CD14-positive monocyte (primary cell): ENCODE data around the gene DNAJB5. TPM values are rescaled to one million over a fixed set of nuclear protein-coding genes. Genes with fewer than 3 reads are reported as not detected.

Experiments
- DNase-seq, 3 donors: peaks; one replicate each; pipeline ENCODE4 v3.0.0-alpha.2; 2011 to 2022
- H2AFZ ChIP-seq: 2 replicates; pipeline ENCODE4 v1.6.0; 2012; ENCODE audit warnings: mild to moderate bottlenecking, low read depth, low read length, inconsistent platforms; ENCODE audit not compliant: insufficient read depth, poor library complexity, severe bottlenecking
- H3K27ac ChIP-seq, 2 donors: 1 replicate in 1 of 2; 2 replicates in 1 of 2; pipeline ENCODE4 v1.5.1; 2012 to 2013; ENCODE audit warnings: low read length in 2 of 2, control low read depth in 1 of 2, inconsistent platforms in 1 of 2, low read depth in 1 of 2, mild to moderate bottlenecking in 1 of 2
- H3K27me3 ChIP-seq, 2 donors: one replicate each; pipeline versions ENCODE4 v1.6.0 to v1.6.1; 2011 to 2013; ENCODE audit warnings: low read length in 2 of 2; ENCODE audit not compliant: control insufficient read depth in 2 of 2, insufficient read depth in 2 of 2
- H3K36me3 ChIP-seq, 2 donors: replicated peaks in 1 of 2; 1 replicate in 1 of 2; 2 replicates in 1 of 2; pipeline versions ENCODE4 v1.5.1 to v1.6.1; 2012 to 2013; ENCODE audit warnings: low read length in 2 of 2, control low read depth in 1 of 2, inconsistent platforms in 1 of 2, mild to moderate bottlenecking in 1 of 2; ENCODE audit not compliant: insufficient read depth in 2 of 2, control insufficient read depth in 1 of 2
- H3K4me1 ChIP-seq, 2 donors: 1 replicate in 1 of 2; 2 replicates in 1 of 2; pipeline versions ENCODE4 v1.5.1 to v1.6.1; 2012 to 2013; ENCODE audit warnings: low read length in 2 of 2, control low read depth in 1 of 2, inconsistent platforms in 1 of 2, mild to moderate bottlenecking in 1 of 2, moderate library complexity in 1 of 2; ENCODE audit not compliant: insufficient read depth in 2 of 2, control insufficient read depth in 1 of 2
- H3K4me2 ChIP-seq: replicated peaks from 2 replicates; pipeline ENCODE3; 2012; ENCODE audit warnings: low read length, moderate library complexity, mild to moderate bottlenecking; ENCODE audit not compliant: poor library complexity, severe bottlenecking; ENCODE audit errors: extremely low read depth
- H3K4me3 ChIP-seq, 3 experiments: fragments of 200-600 bp in 1 of 3; sonication (generic) in 1 of 3; replicated peaks in 1 of 3; 1 replicate in 2 of 3; 2 replicates in 1 of 3; pipeline ENCODE4 v1.5.1; 2011 to 2013; ENCODE audit warnings: low read length in 3 of 3, mild to moderate bottlenecking in 3 of 3, control low read depth in 2 of 3, low read depth in 2 of 3, inconsistent platforms in 1 of 3, moderate library complexity in 1 of 3
- H3K79me2 ChIP-seq: 2 replicates; pipeline ENCODE4 v1.6.0; 2012; ENCODE audit warnings: mild to moderate bottlenecking, control low read depth, inconsistent platforms, low read length, moderate library complexity; ENCODE audit not compliant: insufficient read depth
- H3K9ac ChIP-seq: 2 replicates; pipeline ENCODE4 v1.6.0; 2017; ENCODE audit warnings: low read length, mild to moderate bottlenecking; ENCODE audit not compliant: insufficient read depth, poor library complexity, severe bottlenecking
- H3K9me3 ChIP-seq, 2 donors: replicated peaks in 1 of 2; 1 replicate in 1 of 2; 2 replicates in 1 of 2; pipeline versions ENCODE4 v1.5.1 to v1.6.1; 2012 to 2013; ENCODE audit warnings: low read length in 2 of 2, control low read depth in 1 of 2; ENCODE audit not compliant: control insufficient read depth in 1 of 2, insufficient read depth in 1 of 2
- H4K20me1 ChIP-seq: 2 replicates; pipeline ENCODE4 v1.6.0; 2012; ENCODE audit warnings: mild to moderate bottlenecking, low read length, control low read depth, moderate library complexity; ENCODE audit not compliant: insufficient read depth
- H3K27ac Mint-ChIP-seq, 7 donors: one replicate each; pipeline ENCODE4 v1.8.0; 2020; ENCODE audit warnings: mild to moderate bottlenecking in 7 of 7, mixed read lengths in 7 of 7, moderate library complexity in 6 of 7, inconsistent platforms in 2 of 7
- H3K27me3 Mint-ChIP-seq, 3 donors: one replicate each; pipeline ENCODE4 v1.8.0; 2021 to 2022; ENCODE audit warnings: low read depth in 3 of 3, mild to moderate bottlenecking in 3 of 3, mixed read lengths in 3 of 3, moderate library complexity in 3 of 3, inconsistent platforms in 1 of 3
- H3K36me3 Mint-ChIP-seq, 2 donors: one replicate each; pipeline ENCODE4 v1.8.0; 2020; ENCODE audit warnings: mixed read lengths in 2 of 2, inconsistent platforms in 1 of 2, mild to moderate bottlenecking in 1 of 2
- H3K4me1 Mint-ChIP-seq: one replicate; pipeline ENCODE4 v1.8.0; 2020; ENCODE audit warnings: mild to moderate bottlenecking, mixed read lengths
- H3K4me3 Mint-ChIP-seq, 2 donors: one replicate each; pipeline ENCODE4 v1.8.0; 2020; ENCODE audit warnings: mild to moderate bottlenecking in 2 of 2, mixed read lengths in 2 of 2, moderate library complexity in 1 of 2
- H3K9me3 Mint-ChIP-seq, 7 donors: one replicate each; pipeline ENCODE4 v1.8.0; 2020 to 2022; ENCODE audit warnings: mixed read lengths in 7 of 7, mild to moderate bottlenecking in 6 of 7, moderate library complexity in 6 of 7, inconsistent platforms in 2 of 7
- WGBS: methylation state at CpG from one replicate; pipeline ENCODE4 v1.1.5; 2013; ENCODE audit warnings: missing lambda C conversion rate; ENCODE audit not compliant: insufficient coverage; 5-methylcytosine and 5-hydroxymethylcytosine counted together
- intact Hi-C, 2 donors: fragments of 100-400 bp; cut with micrococcal nuclease; formaldehyde crosslinking; loops; one replicate each; pipeline versions ENCODE4 v1.15.0 to v1.15.1; 2023
- polyA plus RNA-seq, 3 donors: library from polyadenylated mRNA; depleted of rRNA in 1 of 3; unstranded in 2 of 3; stranded (reverse) in 1 of 3; fragments of 300-500 nt in 2 of 3; fragments of >200 nt in 1 of 3; fragmentation: Illumina TruSeq in 2 of 3; gene quantifications; 1 replicate in 2 of 3; 2 replicates in 1 of 3; pipeline ENCODE4 v1.2.3, GENCODE V29; 2012 to 2021
- TF ChIP-seq, protein P1 (sequence below): fragments of 200-600 bp; IDR thresholded peaks from one replicate; pipeline ENCODE4 v1.8.0; 2022; ENCODE audit warnings: antibody characterized with exemption, mild to moderate bottlenecking

The DNAJB5 gene
- polyA plus RNA-seq, 3 donors: 0.66 to 1.9 (median 0.84) TPM

GRCh38 chr9:34993502-34994259, 4.1 kb downstream of the DNAJB5 start:
- TF ChIP-seq, protein P1, sequence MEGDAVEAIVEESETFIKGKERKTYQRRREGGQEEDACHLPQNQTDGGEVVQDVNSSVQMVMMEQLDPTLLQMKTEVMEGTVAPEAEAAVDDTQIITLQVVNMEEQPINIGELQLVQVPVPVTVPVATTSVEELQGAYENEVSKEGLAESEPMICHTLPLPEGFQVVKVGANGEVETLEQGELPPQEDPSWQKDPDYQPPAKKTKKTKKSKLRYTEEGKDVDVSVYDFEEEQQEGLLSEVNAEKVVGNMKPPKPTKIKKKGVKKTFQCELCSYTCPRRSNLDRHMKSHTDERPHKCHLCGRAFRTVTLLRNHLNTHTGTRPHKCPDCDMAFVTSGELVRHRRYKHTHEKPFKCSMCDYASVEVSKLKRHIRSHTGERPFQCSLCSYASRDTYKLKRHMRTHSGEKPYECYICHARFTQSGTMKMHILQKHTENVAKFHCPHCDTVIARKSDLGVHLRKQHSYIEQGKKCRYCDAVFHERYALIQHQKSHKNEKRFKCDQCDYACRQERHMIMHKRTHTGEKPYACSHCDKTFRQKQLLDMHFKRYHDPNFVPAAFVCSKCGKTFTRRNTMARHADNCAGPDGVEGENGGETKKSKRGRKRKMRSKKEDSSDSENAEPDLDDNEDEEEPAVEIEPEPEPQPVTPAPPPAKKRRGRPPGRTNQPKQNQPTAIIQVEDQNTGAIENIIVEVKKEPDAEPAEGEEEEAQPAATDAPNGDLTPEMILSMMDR: no peak
- Histone ChIP-seq H3K79me2 (no peaks in the 10 kb centered on the region), H3K27me3 (peaks cover 0 to 10% of the 10 kb centered on the region in 2 donors), H3K4me3 (no peak overlapping the region), H3K9ac (no peak overlapping the region), H3K9me3 (no peaks in the 10 kb centered on the region), H3K4me2 (no peak overlapping the region), H4K20me1 (no peaks in the 10 kb centered on the region), H3K27ac (peak overlapping the region in 1 of 2 donors; percentile 3), H3K4me1 (peaks cover 8 to 23% of the 10 kb centered on the region in 2 donors), H3K36me3 (no peaks in the 10 kb centered on the region), H2AFZ (no peak overlapping the region)
- Mint-ChIP-seq H3K36me3 (peaks cover 0 to 5% of the 10 kb centered on the region in 2 donors), H3K27me3 (peaks cover 6 to 17% (median 14%) of the 10 kb centered on the region in 3 donors), H3K9me3 (peaks cover 0 to 2% (median 0%) of the 10 kb centered on the region in 7 donors), H3K4me1 (peaks cover 30% of the 10 kb centered on the region), H3K27ac (peak overlapping the region in 6 of 7 donors; percentile 18 to 91 (median 55)), H3K4me3 (no peak overlapping the region)
- WGBS: 51% methylated on average over 3 of the region's 10 CpGs
- intact Hi-C loops: loop anchor here in 1 of 2 donors (5.0 kb wide), 1 partner anchor 79 kb away; the partner anchor contains the start of gene VCP
- no peak for DNase-seq

DNA sequence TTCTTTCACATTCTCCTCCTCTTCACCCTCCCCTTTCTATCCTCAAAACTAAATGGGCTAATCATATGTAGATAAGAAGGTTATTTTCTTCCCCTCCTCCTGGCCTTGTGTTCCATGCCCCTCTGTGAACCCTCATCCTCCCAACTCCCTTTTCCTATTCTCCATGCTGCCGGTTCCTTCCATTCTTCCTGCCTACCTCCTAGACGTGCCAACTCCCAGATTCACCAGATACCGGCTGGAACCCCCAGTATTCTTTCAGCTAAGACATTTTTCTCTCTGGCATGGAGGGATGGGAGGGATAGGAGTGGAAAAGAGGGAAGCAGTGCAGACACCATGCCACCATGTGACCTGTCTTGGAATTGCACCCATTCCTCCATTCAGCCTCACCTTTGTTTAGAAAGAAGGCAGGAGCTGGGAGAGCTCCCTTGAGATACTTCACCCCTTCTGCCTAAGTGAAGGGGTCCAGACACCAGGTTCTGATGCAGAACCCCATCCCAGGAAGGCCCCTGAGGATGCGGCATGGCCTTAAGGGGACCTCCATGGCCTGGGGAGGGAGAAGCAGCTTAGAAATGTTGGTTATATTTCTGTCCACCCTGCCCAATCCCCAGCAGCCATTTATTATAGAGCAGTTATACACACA, 4.8 kb downstream of the DNAJB5 start:
- H4K20me1 ChIP-seq: no peaks in the 10 kb centered on the region
- no peaks in the 10 kb centered on the region for H3K79me2 ChIP-seq
- no peak overlapping the region for H3K27ac ChIP-seq
- H3K9ac ChIP-seq: no peak overlapping the region
- no peak overlapping the region for H2AFZ ChIP-seq
- no peak overlapping the region for H3K4me3 ChIP-seq
- DNase-seq: peak in 1 of 3 donors; percentile 32
- TF ChIP-seq, protein P1: peak; percentile 73
- no peak overlapping the region for H3K4me2 ChIP-seq
- no peaks in the 10 kb centered on the region for H3K36me3 ChIP-seq
- H3K36me3 Mint-ChIP-seq: peaks cover 0 to 5% of the 10 kb centered on the region in 2 donors
- peaks cover 0 to 10% of the 10 kb centered on the region in 2 donors for H3K27me3 ChIP-seq
- peak overlapping the region in 5 of 7 donors; percentile 1 to 81 (median 20) for H3K27ac Mint-ChIP-seq
- WGBS: no CpG with 5 or more reads among the region's 4 CpGs
- peaks cover 6 to 14% (median 10%) of the 10 kb centered on the region in 3 donors for H3K27me3 Mint-ChIP-seq
- no peak overlapping the region for H3K4me3 Mint-ChIP-seq
- H3K4me1 ChIP-seq: peaks cover 4 to 17% of the 10 kb centered on the region in 2 donors
- peaks cover 25% of the 10 kb centered on the region for H3K4me1 Mint-ChIP-seq
- intact Hi-C loops: loop anchor here in 1 of 2 donors (5.0 kb wide), 1 partner anchor 78 kb away; the partner anchor contains the start of gene VCP
- no peaks in the 10 kb centered on the region for H3K9me3 Mint-ChIP-seq
- H3K9me3 ChIP-seq: no peaks in the 10 kb centered on the region
